ENCODE results near the gene SURF4. TPM values are rescaled to one million over a fixed set of nuclear protein-coding genes. Genes with fewer than 3 reads are reported as not detected.
"Not testable (repeated sequence)": the region's sequence is repeated elsewhere in the genome, so short reads cannot be mapped to it uniquely, and the experiment has no call there.

The SURF4 gene
- polyA plus RNA-seq, 4 donors: 161 to 180 (median 171) TPM

- not testable (repeated sequence) for DNase-seq (ENCODE audit: low read depth in 4 of 4, low spot score in 2 of 4)
Measured at GRCh38 chr9:133377280-133377679, 1.4 kb upstream of the SURF4 start.

- no peak for DNase-seq (ENCODE audit: low read depth in 4 of 4, low spot score in 2 of 4)
Measured at GRCh38 chr9:133375116-133375723, 640 bp downstream of the SURF4 start.

- DNase-seq (ENCODE audit: low read depth in 4 of 4, low spot score in 2 of 4): no peak
Measured at GRCh38 chr9:133374612-133375115, 1.2 kb downstream of the SURF4 start.

GRCh38 chr9:133372144-133372543 lies 3.7 kb downstream of the SURF4 start:
- no peak for DNase-seq (ENCODE audit: low read depth in 4 of 4, low spot score in 2 of 4)

GRCh38 chr9:133371261-133371711 lies 4.6 kb downstream of the SURF4 start:
- no peak for DNase-seq (ENCODE audit: low read depth in 4 of 4, low spot score in 2 of 4)

GRCh38 chr9:133370685-133371084 lies 5.2 kb downstream of the SURF4 start:
- no peak for DNase-seq (ENCODE audit: low read depth in 4 of 4, low spot score in 2 of 4)

- DNase-seq (ENCODE audit: low read depth in 4 of 4, low spot score in 2 of 4): no peak
Measured at GRCh38 chr9:133369933-133370332, 5.9 kb downstream of the SURF4 start.

GRCh38 chr9:133369422-133369821 lies 6.4 kb downstream of the SURF4 start:
- no peak for DNase-seq (ENCODE audit: low read depth in 4 of 4, low spot score in 2 of 4)

GRCh38 chr9:133368249-133368881 lies 7.5 kb downstream of the SURF4 start:
- no peak for DNase-seq (ENCODE audit: low read depth in 4 of 4, low spot score in 2 of 4)

- no peak for DNase-seq (ENCODE audit: low read depth in 4 of 4, low spot score in 2 of 4)
Measured at GRCh38 chr9:133367778-133368177, 8.1 kb downstream of the SURF4 start.

GRCh38 chr9:133367221-133367620 lies 8.6 kb downstream of the SURF4 start:
- DNase-seq (ENCODE audit: low read depth in 4 of 4, low spot score in 2 of 4): no peak

- no peak for DNase-seq (ENCODE audit: low read depth in 4 of 4, low spot score in 2 of 4)
Measured at GRCh38 chr9:133366435-133366834, 9.4 kb downstream of the SURF4 start.

- no peak for DNase-seq (ENCODE audit: low read depth in 4 of 4, low spot score in 2 of 4)
Measured at GRCh38 chr9:133362359-133363044, 13.4 kb downstream of the SURF4 start.

GRCh38 chr9:133361507-133362092 lies 14.3 kb downstream of the SURF4 start:
- DNase-seq (ENCODE audit: low read depth in 4 of 4, low spot score in 2 of 4): no peak

- no peak for DNase-seq (ENCODE audit: low read depth in 4 of 4, low spot score in 2 of 4)
Measured at GRCh38 chr9:133360400-133361393, 15.2 kb downstream of the SURF4 start.

- DNase-seq (ENCODE audit: low read depth in 4 of 4, low spot score in 2 of 4): no peak
Measured at GRCh38 chr9:133359399-133360175, 16.3 kb downstream of the SURF4 start.

GRCh38 chr9:133357656-133358055 lies 18.2 kb downstream of the SURF4 start:
- DNase-seq (ENCODE audit: low read depth in 4 of 4, low spot score in 2 of 4): no peak

GRCh38 chr9:133356391-133357091 lies 19.3 kb downstream of the SURF4 start, which contains the start of the genes SURF1 and SURF2:
SURF1 (minus strand) TSS chr9:133356487; CDS start chr9:133356453, 34 bp downstream.
SURF2 (plus strand) TSS chr9:133356550; CDS start chr9:133356593, 43 bp downstream.
- peak in 1 of 4 donors; percentile 75 for DNase-seq (ENCODE audit: low read depth in 4 of 4, low spot score in 2 of 4)
